ENCODE data around the gene B4GALT3. TPM values are rescaled to one million over a fixed set of nuclear protein-coding genes. Genes with fewer than 3 reads are reported as not detected.
A peak's percentile ranks its signal among the peaks of the same experiment; 100 is the strongest.

Gene B4GALT3
- total and polyA plus RNA-seq, 12 donors: 11.5 to 28.9 (median 19.6) TPM

GRCh38 chr1:161172776-161173376, 4.4 kb downstream of the B4GALT3 start:
- no peaks in the 10 kb centered on the region for H3K27me3 ChIP-seq
- intact Hi-C loops (cut with DNase I): no loop called here
- peaks cover 3 to 48% (median 36%) of the 10 kb centered on the region in 9 donors for H3K4me1 ChIP-seq
- H3K9me3 ChIP-seq: no peaks in the 10 kb centered on the region
- peak overlapping the region in 9 of 10 donors; percentile 32 to 70 (median 56) for H3K27ac ChIP-seq
- WGBS, 2 donors: 24% methylated on average over 4 of the region's 4 CpGs
- DNase-seq (peak in 1 of 2 donors; percentile 54), ATAC-seq (peak in 1 of 8 donors; percentile 13)
- H3K36me3 ChIP-seq: peaks cover 0 to 85% (median 29%) of the 10 kb centered on the region in 9 donors
- no peak for TF ChIP-seq CTCF (IDR thresholded peaks at IDR 0.05)
- H3K4me3 ChIP-seq: no peak overlapping the region

GRCh38 chr1:161172349-161172748, 5.0 kb downstream of the B4GALT3 start:
- TF ChIP-seq CTCF (IDR thresholded peaks at IDR 0.05): no peak
- intact Hi-C loops (cut with DNase I): no loop called here
- Histone ChIP-seq H3K27ac (peak overlapping the region in 9 of 10 donors; percentile 32 to 70 (median 56)), H3K4me1 (peaks cover 3 to 48% (median 35%) of the 10 kb centered on the region in 9 donors), H3K9me3 (no peaks in the 10 kb centered on the region), H3K27me3 (no peaks in the 10 kb centered on the region), H3K36me3 (peaks cover 0 to 85% (median 29%) of the 10 kb centered on the region in 9 donors), H3K4me3 (no peak overlapping the region)
- 57 to 91% methylated on average over 1 of the region's 1 CpG for WGBS, 2 donors
- ATAC-seq: no peak
- DNase-seq: no peak

DNA sequence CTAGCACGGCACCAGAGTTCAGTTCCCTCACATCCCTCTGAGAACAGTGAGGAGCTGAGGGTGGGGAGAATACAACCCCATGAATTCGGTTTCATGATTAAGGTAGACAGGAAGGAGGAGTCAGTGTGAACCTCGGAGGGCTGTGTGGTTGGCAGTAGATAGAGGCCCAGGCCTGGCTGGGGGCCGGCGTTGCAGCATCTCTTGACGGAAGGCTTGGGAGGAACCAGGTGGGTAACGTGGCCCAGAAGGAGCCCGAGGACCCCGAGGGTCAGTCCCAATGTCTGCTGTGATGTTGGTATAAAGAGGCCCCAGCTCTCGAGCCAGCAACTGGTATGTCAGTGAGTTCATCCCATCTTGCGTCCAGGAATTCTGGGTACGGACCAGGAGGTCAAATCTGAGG, 5.6 kb downstream of the B4GALT3 start:
- Histone ChIP-seq H3K4me1 (peaks cover 7 to 53% (median 40%) of the 10 kb centered on the region in 9 donors), H3K4me3 (no peak overlapping the region), H3K9me3 (no peaks in the 10 kb centered on the region), H3K27me3 (no peaks in the 10 kb centered on the region), H3K36me3 (peaks cover 0 to 85% (median 29%) of the 10 kb centered on the region in 9 donors), H3K27ac (peak overlapping the region in 7 of 10 donors; percentile 11 to 58 (median 41))
- ATAC-seq (no peak), DNase-seq (no peak)
- TF ChIP-seq CTCF (IDR thresholded peaks at IDR 0.05): no peak
- 86 to 88% methylated on average over 12 of the region's 12 CpGs for WGBS, 2 donors
- intact Hi-C loops (cut with DNase I): no loop called here

- peaks cover 4 to 49% (median 38%) of the 10 kb centered on the region in 9 donors for H3K4me1 ChIP-seq
- ATAC-seq: no peak
- intact Hi-C loops (cut with DNase I): no loop called here
- H3K36me3 ChIP-seq: peaks cover 0 to 84% (median 29%) of the 10 kb centered on the region in 9 donors
- H3K27ac ChIP-seq: peak overlapping the region in 5 of 10 donors; percentile 11 to 56 (median 35)
- no peaks in the 10 kb centered on the region for H3K9me3 ChIP-seq
- no peak overlapping the region for H3K4me3 ChIP-seq
- DNase-seq: no peak
- peak in 3 of 9 donors; percentile 10 to 16 (median 15) for TF ChIP-seq CTCF (IDR thresholded peaks at IDR 0.05)
- H3K27me3 ChIP-seq: no peaks in the 10 kb centered on the region
- 53% methylated on average over 5 of the region's 5 CpGs for WGBS, 2 donors
Observed at GRCh38 chr1:161171191-161171590, 6.1 kb downstream of the B4GALT3 start.

Measured in heart right ventricle (tissue), 16 donors.